ENCODE measurements around the gene ATP11A.

Gene ATP11A

DNA sequence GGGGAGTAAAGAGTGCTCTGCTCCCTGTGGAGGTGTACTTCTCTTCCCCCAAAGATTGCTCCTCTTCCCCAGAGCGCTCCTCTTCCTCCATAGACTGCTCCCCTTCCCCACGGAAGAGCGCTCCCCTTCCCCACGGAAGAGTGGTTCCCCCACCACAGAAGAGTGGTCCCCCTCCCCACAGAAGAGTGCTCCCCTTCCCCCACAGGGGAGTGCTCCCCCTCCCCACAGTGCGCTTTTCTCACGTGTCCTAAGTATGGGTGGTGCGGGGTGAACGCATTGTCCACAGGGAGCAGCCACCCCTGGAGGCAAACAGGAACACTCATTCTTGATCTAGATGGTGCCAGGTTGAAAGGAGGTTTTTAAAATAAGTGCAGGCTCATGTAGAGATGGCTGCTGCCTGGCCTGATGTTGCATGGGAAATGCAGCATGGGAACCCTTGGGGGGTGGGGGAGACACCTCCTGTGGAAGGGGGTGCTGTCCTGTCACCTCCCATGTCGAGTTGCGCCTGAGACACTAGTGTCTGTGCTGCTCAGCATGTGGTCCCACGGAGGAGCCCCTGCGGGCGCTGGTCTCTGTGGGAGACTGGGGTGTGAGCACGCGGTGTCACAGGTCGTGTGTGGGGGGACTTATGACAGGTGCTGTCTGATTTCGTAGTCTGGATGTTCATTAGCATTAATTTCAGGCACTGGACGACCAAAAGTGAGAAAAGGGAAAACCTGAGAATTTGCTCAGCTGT lies 52.2 kb downstream of the ATP11A start:
- DNase-seq (ENCODE audit: low read depth in 2 of 2) = no peak

DNA sequence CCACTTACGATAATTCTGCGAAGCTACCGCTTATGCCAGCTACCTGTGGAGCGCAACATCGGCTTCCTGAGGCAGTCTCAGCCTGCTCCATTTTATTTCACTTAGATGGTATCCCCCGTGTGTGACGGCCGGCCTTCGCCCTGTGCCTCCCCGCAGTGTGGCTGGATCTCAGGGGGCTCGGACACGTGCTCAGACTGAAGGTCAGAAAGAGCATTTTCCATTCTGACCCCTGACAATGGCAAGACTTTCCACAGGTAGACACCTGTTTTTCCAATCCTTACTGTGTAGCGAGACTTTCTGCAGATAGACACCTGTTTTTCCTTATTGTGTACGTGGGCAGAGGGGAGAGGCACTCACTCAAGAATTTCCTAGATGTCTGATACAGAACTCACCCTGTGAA lies 52.7 kb downstream of the ATP11A start:
- no peak for DNase-seq (ENCODE audit: low read depth in 2 of 2)

DNA sequence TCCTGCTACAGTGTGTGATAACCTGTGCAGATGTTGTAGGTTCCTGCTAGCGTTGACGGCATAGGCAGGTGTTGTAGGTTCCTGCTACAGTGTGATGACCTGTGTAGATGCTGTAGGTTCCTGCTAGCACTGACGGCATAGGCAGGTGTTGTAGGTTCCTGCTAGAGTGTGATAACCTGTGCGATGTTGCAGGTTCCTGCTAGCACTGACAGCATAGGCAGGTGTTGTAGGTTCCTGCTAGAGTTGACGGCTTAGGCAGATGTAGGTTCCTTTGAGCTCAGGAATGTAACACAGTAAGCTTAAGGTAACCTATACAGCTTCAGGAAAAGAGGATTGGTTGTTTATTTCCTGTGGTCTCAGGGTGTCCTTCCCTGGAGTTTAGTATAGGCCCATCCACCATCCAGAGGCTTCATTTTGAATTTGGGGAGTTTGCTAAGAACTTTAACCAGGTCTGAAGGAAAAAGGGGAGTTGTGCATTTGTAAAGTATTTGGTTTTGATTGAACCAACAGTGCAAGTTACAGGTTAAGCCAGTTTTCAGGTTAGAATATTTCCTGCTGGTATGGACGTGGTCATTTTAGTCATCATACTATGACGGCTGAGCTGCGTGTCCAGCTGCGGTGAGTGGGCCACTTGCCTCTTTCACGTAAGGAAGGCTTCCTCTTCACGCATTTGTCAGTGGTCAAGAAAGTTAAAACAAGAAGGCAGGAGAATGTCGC lies 53.8 kb downstream of the ATP11A start:
- DNase-seq (ENCODE audit: low read depth in 2 of 2) = no peak

DNA sequence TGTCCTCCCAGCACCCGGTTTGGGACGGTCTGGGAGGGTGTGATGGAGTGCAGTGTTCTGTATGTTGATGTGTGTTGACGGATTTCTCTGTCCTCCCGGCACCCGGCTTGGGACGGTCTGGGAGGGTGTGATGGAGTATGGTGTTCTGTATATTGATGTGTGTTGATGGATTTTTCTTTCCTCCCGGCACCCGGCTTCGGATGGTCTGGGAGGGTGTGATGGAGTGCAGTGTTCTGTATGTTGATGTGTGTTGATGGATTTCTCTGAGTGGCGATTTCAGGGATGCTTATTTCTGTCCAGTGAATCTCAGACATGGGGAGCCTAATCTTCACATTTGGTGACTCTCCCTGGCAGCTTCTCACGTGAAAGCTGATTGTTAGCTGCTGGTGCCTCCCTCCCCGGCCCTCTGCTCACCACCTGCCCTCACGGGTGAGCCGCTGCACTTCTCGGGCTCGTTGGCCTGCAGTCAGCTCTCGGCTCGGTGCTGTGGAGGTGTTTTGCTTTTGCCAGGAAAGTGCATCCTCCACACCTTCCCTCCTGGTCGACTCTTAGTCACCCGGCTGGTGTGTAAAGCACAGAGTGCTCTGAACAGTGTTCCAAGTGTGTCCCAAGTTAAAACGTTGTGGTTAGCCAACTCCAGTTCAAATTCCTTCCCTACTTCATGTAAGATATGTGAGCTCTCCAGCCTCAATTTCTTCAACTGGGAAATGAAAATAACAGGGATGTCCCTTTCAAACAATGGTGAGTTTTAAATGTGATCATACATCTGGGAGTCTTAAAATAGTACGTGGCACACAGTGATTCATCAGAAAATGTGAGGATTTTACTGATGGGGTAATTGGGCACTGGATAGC lies 54.6 kb downstream of the ATP11A start:
- DNase-seq (ENCODE audit: low read depth in 2 of 2) = no peak

DNA sequence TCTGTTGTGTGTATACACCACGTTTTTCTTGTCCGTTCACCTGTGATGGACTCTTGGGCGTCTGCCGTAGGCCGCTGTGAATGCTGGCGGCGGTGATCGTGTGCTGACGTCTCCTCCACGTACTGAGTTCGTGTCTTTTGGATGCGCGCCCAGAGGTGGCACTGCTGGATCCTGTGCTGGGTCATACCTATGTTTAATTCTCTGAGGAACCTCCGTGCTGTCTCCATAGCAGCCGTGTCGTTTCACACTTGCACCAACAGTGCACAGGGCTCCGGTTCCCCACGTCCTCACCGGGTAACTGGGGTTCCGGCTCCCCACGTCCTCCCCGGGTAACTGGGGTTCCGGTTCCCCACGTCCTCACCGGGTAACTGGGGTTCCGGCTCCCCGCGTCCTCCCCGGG lies 56.2 kb downstream of the ATP11A start:
- no peak for DNase-seq (ENCODE audit: low read depth in 2 of 2)

DNA sequence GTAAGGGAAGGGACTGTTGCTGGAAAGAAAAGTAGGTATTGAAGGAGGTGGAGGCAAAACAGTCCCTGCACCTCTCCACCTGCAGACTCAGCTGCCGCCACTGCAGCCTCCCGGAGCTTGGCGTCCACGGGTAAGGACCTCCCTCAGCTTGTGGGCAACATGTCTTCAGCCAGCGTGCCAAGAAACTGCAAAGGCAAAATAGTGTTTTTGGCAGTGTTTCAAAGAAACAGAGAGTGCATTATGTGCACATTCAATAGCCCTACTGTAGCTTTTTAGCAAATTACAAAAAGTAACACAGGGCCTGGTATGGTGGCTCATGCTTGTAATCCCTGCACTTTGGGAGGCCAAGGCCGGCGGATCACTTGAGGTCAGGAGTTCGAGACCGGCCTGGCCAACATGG lies 57.4 kb downstream of the ATP11A start:
- no peak for DNase-seq (ENCODE audit: low read depth in 2 of 2)

DNA sequence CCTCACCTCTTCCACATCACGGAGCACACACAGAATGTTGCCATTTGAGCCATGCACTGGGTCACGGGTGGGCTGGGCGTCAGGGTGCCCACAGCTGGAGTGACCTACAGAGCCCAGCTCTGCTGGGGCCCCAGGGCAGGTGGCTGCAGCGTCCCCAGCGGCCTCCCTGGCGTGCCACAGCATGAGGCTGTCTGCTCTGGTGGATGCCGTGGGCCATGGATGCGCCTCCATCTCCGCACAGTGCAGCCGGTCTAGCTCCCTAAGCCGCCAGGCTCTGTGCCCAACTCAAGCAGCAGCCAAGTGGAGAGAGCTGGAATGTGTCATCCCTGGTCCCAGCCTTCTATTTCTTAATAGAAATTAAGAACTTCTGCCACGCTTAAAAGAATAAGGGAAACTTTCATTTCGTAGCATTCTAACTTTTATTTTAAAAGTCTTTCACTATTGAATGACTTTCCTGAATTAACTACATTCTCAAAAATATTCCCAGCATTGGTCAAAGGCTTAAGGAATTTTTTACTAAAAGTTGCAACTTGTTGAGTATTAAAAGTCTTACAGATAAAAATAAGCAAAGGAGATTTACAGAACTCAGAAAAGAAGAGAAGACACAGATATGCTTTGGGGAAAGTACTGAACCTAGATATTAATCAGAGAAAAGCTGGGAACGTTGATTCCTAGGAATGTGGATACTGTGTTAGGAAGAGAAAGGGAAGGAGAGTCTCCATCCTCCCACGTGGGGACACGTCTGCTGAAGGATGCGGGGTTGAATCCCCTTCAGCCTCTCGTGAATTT lies 59.3 kb downstream of the ATP11A start:
- DNase-seq (ENCODE audit: low read depth in 2 of 2) = no peak

DNA sequence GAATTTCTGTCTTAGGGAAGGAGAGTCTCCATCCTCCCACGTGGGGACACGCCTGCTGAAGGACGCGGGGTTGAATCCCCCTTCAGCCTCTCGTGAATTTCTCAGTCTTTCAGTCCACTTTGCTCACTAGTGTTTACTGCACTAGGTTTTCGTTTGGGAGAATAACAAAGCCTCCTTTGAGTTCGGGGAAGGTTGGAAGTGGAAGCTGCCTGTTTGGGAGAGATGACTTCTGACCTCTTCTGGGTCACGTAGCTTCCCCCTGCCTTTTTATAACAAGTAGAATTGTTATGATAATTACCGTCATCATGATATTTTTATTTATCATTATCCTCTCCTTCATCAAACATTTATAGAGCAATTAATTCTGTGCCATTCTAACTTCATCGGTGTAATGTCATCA lies 60.7 kb downstream of the ATP11A start:
- no peak for DNase-seq (ENCODE audit: low read depth in 2 of 2)

DNA sequence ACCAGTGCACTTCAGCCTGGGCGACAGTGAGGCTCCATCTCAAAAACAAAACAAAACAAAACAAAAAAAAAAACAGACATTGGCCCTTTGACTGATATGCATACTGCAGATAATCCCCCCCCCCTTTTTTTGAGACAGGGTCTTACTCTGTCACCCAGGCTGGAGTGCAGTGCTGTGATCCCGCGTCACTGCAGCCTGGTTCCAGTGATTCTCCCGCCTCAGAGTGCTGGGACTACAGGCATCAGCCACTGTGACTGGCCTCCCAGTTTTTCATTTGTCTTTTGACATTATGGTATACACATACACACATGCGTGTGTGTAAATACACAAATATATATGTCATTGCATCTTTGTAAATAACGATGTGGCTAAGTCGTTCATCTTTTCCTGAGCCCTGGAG lies 61.8 kb downstream of the ATP11A start:
- DNase-seq (ENCODE audit: low read depth in 2 of 2) = no peak

DNA sequence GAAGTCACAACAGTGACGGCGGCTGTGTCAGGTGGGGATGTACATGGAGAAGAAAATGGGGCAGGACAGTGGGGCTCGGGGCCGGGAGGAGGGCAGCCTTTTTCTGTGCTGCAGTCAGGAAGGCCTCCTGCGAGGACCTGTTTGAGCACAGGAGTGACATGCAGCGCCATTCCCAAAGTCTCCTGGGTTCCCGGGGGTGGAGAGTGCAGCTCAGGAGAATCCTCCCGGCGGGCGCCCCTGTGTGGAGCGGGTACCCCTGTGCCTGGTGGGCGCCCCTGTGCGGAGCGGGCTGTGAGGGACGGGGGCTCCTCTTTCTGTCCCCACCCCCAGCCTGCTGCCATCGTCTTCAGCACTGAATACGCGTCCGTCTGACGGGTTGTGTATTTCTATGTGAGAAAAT lies 62.4 kb downstream of the ATP11A start:
- DNase-seq (ENCODE audit: low read depth in 2 of 2) = no peak

DNA sequence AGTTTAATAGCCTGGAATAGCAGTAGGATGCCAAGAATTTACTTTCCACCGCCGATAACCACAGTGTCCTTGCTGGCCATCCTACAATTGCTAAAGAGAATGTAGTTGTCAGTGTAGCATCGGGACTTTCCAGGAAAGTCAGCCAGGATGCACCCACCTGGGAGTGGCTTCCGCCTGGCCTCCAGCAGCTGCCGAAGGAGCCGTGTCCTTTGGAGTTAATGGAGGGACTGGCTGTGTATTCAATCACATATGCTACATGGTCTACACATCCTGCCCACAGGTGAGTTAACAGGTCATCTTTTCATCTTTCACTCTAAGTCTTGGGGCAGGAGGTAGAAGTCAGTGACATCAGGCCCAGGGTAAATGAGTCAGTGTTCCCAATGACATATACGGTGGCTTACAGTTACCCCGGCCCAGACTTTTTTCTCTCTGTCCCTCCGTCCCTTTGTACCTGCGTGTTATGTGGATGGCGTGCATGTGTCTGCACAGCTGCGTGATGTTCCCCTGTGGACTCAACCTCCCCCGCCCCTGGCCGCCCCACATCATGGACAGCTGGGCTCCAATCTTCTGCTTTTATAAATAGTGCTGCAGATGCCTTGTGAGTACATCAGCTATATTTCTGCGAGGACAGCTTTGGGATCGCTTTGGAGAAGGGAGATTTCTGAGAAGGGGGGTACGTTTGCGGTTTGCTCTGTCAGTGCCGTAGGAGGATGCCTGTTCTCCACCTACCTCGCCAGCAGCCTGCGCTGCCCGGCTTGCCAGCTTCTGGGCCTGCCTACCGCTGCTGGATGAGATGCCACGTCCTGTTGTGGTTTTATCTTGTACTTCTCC lies 63.1 kb downstream of the ATP11A start:
- no peak for DNase-seq (ENCODE audit: low read depth in 2 of 2)

DNA sequence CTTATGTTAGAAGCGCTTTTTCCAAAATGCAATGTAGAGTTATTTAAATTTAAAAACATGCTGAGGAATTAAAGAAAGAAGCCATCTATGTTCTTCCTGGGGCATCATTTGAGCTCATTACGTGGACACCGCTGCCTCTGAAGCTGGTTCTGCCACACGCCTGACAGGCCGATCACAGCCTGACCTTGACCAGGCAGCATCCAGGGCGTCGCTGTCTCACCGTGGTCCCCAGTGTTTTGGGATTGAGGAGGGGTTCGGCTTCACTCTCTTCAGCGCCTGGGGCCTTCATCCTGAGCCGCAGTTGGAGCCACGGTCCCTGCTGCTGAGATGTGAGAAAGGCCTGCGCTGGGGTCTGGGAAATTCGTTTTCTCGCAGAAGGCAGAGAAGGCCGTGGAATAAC lies 64.0 kb downstream of the ATP11A start:
- DNase-seq (ENCODE audit: low read depth in 2 of 2) = no peak

DNA sequence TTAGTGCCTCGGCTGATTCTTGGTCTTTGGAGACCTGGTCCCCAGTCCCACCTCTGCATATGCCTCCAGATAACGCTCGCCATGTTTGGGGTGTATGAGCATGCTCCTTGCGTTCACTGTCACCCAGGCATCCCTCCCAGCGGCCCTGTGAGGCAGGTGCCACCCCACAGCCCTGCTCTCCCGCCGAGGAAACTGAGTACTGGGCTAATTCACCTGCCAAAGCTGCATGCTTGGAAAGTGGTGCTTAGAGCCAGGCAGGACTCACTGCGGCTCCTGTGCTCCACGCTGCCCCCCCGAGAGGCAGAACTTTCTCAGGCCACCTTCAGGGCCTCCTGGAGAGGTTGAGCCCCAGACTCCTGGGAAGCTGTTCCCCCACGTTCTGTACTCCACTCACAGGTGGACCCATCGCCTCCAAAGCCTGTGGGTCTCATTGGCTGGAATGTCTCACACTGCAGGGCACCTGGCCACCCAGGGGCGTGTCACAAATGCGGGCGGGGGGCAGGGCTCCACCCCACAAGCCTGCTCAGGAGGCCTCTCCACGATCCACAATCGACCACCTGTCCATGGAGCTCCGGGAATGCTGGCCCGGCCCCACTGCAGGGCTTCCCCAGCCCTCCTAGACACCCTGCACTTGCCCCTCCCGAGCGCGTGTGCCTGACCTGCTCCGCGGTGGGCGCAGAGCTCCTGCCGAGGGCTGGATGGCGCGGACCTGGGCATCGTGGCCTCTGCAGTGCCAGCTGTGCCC lies 64.6 kb downstream of the ATP11A start:
- DNase-seq (ENCODE audit: low read depth in 2 of 2) = no peak

DNA sequence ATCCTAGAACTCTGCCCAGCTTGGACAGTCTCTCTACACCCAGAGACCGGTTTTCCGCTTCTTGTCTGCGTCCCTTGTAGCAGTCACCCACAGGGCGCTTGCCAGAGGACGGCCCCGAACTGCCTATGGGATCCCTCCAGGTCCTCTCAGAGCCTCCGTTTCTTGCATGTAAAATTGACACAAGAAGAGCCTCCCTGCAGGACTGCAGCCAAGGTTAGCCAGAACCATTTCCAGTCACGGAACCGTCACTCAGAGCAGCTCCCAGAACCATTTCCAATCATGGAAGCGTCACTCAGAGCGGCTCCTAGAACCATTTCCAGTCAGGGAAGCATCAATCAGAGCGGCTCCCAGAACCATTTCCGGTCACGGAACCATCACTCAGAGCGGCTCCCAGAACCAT lies 65.5 kb downstream of the ATP11A start:
- DNase-seq (ENCODE audit: low read depth in 2 of 2) = no peak

DNA sequence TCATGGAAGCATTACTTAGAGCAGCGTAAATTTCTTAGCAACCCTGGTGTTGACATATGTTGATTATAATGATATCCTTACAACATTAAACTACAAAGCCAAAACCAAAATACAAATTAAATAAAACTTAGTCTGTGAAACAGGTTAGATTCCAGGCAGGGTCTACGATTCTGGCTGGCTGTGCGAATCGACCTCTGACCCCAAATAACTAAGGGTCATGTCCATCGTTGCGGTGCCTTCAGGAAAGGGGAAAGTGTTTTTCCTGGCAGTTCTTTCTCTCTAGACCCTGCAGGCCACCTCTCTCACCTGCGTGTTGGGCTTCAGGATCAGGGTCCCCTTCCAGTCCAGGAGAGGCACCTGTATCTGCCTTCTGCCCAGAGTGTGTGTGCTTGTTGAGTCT lies 66.2 kb downstream of the ATP11A start:
- DNase-seq (ENCODE audit: low read depth in 2 of 2) = no peak

DNA sequence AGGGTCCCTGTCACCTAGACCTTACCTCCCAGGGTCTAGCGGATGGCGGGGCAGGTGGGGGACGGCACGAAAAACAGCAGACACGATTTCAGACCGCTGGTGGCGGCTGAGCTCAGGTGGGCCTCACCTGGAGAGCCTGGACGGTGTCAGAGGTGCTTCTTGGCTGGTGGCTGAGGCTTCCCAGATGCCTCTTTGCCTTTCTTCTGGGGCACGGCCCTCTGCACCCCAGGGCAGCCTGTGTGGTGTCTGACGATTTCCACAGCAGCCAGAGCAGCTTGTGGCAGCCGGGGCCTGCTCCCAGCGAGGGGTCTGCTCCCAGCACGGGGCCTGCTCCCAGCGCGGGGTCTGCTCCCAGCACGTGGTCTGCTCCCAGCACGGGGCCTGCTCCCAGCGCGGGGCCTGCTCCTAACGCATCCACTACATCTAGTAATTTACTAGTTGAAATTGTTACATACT lies 66.7 kb downstream of the ATP11A start:
- no peak for DNase-seq (ENCODE audit: low read depth in 2 of 2)

DNA sequence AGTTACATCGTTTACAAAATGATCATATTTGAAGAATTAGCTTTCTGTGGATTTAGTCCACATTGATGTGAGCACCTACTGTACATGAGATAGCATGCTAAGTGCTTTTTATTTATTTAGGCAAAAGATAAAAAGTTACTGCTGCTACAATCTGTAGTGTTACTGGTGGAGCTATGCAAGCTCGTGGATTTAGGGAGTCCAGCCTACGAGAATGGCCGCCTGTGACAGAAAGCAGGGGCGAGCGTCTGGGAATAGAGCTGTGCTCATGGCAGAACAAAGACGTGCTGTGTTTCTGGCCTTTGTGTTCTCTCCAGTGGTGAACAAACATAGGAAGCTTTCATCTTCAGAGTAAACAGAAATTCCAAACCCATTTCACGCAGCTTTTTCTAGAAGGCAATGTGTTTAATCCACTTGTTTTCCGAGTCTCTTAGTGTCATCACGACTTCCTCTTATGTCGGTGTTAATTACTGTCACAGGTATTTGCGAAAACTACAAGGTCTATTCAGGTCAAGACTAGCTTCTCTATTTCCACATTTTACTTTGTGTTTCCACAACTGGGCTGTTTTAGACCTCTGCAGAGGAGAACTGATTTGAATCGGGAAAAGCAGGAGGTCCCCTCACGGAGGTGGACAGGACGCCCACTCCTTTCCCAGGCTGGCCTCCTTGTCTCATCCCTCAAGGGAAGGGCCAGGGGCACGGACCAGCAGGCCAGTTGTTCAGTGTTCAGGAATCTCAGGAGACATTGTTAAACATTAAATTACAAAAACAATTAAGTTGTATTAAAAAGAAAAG lies 67.3 kb downstream of the ATP11A start:
- no peak for DNase-seq (ENCODE audit: low read depth in 2 of 2)

DNA sequence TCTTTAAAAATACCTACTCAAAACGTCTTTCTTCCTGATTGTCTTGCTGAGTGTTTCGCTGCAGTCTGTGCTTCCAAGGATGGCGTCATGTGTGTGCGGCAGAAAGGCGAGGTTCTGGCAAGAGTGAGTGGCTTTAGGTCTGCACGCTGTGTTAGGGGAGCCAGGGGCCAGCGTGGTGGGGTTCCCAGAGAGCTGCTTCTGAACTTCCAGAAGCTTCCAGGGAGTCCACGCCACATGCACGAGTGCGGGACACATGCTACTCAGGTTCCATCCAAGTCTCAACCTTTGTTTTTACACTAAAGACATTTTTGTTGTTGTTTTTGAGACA lies 67.9 kb downstream of the ATP11A start:
- DNase-seq (ENCODE audit: low read depth in 2 of 2) = no peak

DNA sequence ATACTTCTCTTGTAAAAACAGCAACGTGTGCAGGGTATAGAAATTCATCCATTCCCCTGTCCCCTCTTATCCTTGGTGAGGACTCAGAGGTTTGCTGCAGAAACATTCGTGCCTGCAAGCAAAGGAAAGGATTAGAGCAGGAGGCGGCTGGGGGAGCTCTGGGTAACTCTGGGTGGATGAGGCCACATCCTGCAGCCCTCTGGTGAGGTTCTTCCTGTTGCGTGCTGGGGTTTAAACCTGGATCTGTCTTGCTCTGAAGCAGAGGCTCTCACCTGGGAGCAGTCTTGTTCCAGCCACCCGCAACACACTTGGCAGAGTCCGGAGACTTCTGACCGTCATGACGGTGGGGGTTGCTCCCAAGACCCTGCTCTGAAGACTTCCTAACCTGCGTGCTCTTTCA lies 69.2 kb downstream of the ATP11A start:
- no peak for DNase-seq (ENCODE audit: low read depth in 2 of 2)

DNA sequence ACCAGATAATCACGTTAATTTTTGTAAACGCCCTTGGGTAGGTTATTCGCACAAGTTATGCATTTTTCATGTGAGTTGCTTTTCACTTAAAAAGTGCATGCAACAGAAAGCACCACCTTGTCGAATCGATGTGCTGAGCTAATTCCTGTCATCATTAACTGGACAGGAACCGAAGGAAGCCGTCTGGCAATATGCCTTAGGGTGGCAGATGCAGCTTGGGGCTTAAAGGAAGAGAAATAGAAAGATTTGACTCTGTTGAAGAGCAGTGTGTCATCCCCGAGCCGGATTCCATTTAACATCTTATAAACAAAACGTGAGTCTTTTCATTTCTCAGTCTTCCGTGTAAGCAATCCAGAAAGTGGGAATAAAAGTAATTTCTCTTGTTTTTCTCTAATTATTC lies 70.0 kb downstream of the ATP11A start:
- no peak for DNase-seq (ENCODE audit: low read depth in 2 of 2)
